Glomerular endothelial cell (primary cell): ENCODE measurements around the gene MPZL1. TPM values are rescaled to one million over a fixed set of nuclear protein-coding genes. Genes with fewer than 3 reads are reported as not detected.

Source experiments
- DNase-seq: peaks from one replicate; pipeline ENCODE4 v3.0.0-alpha.2; 2011; ENCODE audit warnings: low read depth, low spot score; ENCODE audit errors: extremely low read depth
- total RNA-seq: library from RNA; depleted of rRNA; stranded (reverse); fragments of >200 nt; gene quantifications from 2 replicates; pipeline ENCODE4 v1.2.3, GENCODE V29; 2015

The MPZL1 gene
- total RNA-seq, 1 donor from 2014 or later, result 85.9 TPM

DNA sequence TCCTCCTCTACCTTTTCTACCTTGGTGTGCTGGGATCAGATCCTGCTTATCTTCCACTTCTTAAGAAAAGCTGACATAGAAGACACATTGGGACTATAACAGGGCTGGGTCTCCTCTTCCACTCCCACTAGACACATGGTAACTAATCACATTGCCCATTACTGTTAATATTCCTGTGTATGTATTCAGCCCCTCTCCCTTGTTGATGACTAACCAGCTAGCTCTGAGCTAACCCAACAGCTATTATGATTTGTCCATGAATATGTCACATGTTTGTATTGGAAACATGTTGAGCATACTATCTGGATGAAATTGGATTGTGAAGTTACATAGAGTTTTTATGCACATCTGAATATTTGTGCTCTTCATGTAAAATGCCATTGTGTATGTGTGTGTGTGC, 52.9 kb downstream of the MPZL1 start:
- no peak for DNase-seq

DNA sequence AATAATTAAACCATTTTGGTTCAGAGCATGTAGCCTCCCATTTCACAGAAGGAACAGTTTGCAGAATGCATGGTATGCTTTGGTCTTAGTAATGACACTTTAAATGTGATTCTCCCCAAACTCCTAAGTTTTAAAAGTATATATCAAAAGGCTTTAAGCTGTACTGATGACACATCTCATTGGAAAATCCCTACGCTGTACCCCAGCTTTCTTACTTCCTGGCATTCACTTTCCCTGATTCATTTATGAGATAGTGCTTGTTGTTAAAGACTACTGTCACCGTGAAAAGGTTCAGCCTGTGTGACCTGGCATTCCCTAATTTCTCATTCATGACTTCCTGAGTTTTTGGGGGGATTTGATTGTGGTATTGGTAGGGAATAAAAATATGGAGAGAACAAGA, 53.4 kb downstream of the MPZL1 start:
- no peak for DNase-seq

DNA sequence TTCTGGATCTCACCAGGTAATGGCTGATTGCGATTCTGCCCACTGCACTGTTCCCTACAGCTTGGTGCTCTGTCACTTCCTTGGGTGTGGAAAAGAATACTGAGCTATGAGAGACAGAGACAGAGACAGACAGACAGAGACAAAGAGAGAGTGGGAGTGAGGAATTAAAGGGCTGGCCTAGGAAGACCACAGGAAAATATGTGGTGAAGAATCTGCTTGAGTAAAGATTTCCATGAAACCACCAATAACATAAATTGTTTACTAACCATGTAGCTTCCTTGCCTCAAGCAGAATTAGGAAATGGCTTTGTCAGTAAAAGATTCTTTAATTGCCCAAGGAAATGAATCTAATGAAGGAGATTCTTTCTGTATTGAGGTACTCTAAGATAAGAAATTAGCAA, 54.4 kb downstream of the MPZL1 start:
- no peak for DNase-seq

DNA sequence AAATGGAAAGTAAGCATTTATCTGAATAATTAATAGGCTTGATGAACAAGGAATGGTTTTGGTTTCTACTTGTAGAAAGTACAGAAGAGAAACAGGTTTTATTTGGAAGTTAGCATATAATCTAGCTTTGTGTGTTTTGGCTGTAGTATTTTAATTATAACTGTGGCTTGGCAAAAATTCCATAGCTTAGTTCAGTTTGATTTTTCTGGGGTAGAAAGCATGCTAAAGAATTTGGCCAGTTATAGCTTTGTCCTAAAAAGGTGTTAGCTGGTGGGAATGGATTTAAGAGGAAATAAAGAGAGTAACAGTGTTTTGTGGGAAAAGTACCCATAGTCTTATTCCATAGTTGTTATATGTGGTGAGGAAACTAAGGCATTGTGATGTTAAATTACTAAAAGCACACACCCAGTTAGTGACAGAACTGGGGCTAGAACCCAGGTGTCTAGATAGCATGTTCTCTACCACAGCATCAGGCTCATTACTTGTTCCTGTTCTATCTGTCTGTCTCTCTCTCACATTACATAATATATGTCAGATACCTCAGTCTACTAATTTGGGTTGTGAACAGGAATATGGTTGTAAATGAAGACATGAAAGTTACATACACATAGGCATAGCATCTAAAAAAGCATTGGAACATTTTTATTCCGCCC, 55.0 kb downstream of the MPZL1 start:
- DNase-seq, result no peak

DNA sequence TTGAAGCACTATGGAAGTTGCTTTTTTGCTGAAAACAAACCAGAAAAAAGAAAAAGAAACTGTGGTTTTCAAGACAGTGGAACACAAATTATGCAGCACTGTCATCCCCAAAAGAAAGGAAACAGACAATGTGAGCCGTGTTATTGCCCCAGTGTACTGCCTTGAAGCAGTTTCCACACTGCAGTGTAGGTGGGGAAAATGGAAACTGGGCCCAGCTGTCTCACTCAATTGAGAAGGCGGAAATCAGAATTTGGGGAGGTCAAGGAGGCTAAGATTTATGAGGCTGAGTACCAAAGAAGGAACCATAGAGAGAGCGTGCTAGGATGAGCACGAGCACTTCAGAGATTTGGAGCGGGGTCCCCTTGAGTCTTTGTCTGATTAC, 55.5 kb downstream of the MPZL1 start:
- no peak for DNase-seq

DNA sequence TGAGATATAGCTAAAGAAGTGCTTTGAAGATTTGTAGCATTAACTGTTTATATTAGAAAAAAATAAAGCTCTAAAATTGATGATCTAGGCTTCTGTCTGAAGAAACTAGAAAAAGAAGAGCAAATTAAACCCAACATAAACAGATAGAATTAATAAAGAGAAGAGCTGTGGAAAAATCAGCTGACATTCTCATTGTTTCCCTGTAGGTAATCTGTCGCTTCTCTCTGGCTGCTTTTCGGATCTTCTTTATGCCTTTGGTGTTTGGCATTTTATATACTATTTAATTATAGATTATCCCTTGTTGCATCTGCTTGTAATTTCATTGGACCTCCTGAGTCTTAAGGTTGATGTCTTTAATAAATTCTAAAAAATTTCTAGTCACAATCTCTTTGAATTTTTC, 59.8 kb downstream of the MPZL1 start:
- DNase-seq, result no peak

DNA sequence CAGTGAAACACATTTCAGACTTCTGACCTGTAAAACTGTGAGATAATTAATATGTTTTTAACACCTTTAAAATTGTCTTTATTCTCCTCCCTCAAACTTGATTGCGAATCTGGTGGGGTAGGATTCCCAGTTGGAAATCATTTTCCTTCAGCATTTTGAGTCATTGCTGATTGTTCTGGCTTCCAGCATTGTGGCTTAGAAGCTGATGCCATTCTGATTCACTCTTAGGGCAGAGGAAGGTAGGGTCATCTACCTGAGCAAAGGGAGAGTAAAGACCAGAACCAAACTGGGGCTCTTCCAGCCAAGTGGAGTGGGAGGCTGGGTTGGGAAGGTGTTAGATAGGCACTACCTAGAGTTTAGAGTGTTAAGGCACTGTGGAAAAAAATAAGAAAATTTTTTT, 61.2 kb downstream of the MPZL1 start:
- no peak for DNase-seq

DNA sequence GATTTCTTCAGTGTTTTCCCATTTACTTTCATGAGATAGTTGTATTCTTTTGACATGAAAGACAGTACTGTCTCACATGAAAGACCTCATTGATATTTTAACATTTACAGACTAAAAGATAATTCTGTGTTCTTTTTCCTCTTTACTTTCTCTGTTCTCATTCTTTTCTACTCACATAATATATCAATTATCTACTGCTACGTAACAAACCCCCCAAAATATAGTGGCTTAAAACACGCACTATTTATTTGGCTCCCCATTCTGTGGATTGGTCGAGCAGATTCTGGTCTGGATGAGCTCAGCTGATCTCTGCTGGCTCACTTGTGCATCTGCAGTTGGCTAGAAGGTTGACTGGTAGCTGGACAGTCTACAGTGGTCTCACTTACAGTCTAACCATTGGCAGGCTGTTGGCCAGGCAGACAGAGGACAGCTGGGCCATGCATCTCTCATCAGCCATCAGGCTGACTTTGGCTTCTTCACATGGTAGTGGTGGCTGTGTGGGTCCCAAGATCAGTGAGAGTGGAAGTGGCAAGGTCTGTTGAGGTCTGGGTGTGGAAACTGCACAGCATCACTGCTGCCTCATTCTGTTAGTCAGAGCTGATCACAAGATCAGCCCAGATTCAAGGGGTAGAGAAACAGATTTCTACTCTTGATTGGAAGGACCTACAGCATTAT, 63.2 kb downstream of the MPZL1 start:
- DNase-seq, result no peak

DNA sequence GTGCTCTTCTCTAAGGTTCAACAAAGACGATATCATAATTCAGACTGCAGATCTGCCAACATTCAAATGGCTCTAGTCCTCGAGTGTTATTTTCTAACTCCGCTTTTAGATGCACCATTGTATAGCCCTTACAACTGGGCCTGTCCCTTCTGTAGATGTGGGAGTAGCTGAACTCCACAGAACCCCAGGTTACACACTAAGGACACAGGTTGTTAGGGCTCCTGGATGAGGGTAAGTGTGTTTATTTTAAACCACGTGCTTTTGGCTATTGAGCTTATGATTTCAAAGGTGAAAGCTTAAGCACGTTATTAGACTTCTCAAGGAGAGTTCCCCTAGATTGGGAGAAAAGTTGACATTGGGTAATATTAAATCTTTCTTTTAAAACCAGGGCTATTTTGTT, 64.7 kb downstream of the MPZL1 start:
- DNase-seq, result no peak

DNA sequence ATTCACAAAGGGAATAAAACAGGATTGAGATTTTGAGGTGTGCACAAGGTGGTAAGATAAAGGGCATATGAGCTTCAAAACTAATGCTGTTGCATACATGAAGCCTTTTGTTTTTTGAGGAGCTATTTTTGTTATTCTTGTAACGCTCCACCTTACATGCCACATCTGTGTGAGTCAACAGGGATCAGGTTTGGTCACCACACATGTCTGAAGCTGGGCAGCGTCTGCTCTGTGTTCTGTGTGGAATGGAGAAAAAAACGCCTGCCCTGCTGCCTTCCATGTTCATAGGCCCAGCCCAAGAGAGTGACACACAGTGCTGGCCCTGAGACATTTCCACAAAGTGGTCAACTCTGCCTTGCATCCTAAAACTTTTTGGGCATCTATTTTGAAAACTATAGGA, 67.7 kb downstream of the MPZL1 start:
- DNase-seq, result no peak

DNA sequence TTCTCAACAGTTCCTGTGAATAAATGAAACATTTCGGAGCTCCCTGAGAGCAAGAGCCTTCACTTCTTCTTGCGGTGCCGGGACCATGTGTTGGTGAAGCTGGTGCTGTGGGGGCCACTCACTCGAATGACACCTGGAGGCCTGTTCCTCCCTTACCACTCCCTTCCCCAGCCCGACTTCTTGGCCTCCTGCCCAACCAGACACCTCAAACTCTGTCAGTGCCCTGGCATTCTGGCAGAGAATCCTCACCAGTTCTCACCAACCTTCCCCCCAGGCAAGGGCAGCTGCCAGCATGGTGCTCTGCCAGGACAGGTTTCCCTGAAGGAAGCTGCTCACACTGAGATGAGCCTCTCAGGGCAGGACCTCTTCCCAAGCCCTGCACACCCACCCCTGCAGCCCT, 68.3 kb downstream of the MPZL1 start:
- DNase-seq, result no peak

DNA sequence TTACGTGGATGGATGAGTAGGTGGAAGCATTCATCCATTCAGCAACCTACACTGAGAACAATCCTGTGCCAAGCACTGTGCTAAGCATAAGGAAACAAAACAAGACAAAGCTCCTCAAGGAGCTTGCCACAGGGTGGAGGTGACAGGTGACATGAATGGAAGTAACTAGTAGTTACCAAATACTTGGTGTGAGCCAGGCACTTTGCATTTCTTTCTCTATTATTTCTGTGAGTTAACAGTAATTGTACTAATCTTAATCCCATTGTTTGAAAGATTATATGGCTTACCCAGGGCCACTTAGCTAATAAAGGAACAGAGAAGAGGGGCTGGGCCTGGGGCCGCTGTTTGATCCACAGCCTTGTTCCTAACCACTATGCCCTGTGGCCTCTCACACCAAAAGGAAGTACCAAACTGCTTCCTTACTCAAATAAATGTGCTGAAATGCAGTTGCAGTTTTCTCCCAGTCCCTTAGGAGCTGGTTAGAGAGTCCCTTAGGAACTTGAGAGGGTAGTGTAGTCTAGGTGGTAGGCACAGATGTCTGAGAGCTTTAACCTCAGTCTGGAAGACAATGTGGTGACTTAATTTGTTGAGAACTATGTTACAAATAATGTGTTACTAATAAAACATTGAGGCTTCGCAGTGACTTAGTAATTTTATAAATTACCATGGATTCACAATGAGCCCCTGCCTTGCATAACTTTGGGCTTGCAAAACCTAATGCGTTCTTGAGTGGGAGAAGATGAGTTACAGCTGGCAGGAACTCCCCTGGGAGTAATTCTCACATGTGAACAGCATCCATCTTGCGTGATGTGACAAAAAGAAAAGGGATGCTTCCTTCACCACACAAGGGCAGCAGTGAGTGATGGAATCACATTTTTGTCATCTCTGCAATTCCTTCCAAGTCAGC, 69.8 kb downstream of the MPZL1 start:
- DNase-seq, result no peak

DNA sequence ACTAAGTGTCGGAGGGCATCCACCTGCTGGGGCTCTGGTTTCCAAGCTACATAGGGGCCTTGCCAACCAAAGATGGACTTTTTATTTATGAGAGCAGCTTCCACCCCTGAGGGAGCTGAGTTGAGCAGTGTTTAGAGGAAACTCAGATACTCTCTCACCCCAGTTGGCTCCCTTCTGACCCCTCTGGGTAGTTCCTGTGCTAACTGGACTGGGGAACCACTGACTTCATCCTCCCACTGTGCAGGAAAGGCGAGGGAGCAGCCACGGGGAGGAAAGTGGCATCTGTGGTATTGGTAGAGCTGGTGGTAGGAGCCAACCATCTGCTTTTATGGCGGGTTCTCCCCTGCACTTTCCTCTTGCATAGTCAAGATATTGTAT, 70.4 kb downstream of the MPZL1 start:
- DNase-seq, result no peak

DNA sequence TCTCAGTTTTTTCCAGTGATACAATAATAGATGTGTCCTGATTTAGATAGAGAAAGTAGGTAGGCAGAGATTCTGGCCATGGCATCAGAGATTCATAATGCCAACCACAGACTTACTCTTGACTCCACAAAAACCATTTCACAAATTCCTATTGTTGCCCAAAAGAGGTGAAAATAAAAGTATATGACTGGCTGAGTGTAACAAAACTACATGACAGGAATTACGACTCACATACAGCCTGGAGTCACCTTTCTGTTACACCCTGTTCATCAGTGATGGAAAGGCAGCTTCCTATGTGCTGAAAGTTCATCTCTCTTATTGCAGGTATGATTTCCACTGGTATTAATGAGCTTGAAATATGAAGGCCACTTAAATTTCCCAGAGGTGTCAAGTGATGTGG, 72.3 kb downstream of the MPZL1 start:
- DNase-seq, result no peak

DNA sequence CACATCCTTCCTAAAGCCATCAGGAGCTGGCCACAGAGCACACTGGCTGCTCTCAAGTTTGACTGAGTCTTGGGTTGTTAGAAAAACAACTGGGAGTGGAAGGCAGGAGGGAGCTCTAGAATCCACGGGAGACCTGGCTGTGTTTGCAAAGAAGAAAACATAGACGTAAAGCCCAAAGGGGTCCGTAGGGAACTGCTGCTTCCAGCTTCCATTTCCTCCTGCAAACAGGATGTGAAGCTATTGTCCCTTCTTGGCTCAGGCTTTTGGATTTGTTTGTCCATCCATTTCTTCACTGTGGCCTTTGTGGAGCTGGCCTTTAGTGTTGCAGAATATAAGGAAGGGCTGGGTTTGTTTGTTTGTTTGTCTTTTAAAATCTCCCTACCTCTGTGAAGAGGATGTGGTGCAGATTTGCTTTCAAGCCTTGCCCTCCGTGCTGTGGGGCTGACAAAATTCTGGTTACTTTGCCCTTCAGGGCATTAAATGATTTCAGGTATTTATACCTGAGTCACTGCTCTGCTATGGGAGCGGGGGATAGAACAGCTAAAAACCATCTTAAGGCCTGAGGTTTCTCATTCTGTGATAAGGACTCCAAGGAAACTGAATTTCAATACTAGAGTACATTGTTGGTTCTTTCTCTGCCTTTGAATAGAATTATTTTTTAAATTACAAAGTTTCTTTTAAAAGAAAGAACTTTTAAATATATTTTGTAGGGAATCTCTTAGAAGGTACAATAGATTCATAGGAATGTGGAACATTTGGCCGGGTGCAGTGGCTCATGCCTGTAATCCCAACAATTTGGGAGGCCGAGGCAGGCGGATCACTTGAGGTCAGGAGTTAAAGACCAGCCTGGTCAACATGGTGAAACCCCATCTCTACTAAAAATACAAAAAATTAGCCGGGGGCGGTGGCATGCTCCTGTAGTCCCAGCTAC, 74.3 kb downstream of the MPZL1 start:
- no peak for DNase-seq

DNA sequence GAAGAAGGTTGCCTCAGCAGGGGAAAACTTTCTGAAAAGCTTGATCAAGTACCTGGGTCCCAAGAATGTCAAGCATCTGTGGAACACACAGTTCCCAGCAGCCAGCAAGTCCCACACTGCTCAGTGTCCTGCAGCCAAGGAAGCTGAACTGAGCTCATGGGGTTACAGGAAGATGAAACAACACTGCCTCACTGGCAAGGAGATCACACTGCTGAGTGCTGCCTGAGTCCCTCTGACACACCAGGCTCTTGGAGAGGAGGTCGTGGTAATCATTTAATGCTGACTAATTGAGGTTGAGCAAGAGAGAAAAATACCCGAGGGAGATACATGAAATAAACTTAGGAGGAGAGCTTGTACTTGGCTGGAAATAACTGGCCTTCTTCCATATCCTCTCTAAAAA, 75.2 kb downstream of the MPZL1 start:
- no peak for DNase-seq

DNA sequence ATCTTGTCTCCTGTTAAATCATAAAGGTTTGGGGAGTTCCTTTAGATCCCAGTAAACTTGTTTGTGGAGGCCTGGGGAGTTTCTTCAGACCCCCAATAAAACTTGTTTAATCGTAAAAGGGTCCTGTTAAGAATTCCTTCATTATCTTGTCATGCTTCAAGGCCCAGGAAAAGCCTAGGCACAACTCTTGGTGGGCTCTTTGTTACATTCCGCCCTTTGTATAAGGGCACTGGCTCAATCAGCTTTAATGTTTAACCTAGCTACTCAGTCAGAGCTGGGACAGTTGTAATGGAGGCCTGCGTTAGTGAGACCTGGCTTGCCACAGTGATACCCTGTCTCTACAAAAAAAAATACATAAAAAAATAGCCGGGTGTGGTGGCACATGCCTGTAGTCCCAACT, 77.2 kb downstream of the MPZL1 start:
- no peak for DNase-seq

DNA sequence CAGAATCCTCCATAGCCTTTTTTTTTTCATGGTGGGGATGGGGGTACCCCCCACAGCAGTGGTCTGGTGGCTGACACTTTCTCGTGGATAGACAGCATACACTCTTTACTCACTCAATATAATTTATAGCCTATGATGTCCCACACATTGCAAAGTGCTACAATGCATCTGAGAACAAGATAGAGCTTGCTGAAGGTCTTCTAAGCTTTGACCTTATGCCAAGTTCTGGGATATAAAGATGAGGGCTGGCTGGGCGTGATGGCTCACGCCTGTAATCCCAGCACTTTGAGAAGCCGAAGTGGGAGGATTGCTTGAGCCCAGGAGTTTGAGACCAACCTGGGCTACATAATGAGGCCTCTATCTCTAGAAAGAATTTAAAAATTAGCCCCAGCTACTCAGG, 78.0 kb downstream of the MPZL1 start:
- DNase-seq, result no peak

DNA sequence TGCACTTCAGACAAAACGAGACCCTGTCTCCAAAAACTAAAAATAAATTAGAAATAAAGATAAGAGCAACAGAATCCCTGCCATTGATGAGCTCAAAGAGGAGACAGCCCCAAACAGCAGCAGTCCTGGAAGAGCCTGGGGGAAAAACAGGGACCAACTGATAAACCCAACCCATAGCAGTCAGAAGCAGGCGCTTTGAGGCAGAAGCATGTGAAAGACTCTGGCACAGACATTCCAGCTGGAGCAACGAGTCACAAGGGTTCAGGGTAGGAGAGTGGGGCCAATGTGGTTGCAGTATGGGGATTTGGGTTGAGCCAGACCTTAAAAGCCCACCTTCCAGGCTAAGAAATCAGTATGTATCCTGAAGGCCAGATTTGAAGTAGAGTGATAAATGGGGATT, 78.5 kb downstream of the MPZL1 start:
- no peak for DNase-seq

DNA sequence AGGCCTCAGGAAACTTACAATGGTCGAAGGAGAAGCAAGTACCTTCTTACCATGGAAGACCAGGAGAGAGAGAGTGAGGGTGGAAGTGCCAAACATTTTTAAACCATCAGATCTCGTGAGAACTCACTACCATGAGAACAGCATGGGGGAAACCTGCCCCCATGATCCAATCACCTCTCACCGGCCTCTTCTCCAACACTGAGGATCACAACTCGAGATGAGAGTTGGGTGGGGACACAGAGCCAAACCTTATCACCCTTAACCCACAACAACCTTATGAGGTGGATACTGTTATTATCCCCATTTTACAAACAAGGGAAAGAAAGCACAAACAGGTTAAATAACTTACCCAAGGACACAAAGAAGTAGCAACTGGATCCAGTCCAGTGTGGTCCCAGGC, 80.5 kb downstream of the MPZL1 start:
- DNase-seq, result no peak
